ENCODE data around the gene UBXN7.
"Not testable (repeated sequence)": the region's sequence is repeated elsewhere in the genome, so short reads cannot be mapped to it uniquely, and the experiment has no call there.

Gene UBXN7

DNA sequence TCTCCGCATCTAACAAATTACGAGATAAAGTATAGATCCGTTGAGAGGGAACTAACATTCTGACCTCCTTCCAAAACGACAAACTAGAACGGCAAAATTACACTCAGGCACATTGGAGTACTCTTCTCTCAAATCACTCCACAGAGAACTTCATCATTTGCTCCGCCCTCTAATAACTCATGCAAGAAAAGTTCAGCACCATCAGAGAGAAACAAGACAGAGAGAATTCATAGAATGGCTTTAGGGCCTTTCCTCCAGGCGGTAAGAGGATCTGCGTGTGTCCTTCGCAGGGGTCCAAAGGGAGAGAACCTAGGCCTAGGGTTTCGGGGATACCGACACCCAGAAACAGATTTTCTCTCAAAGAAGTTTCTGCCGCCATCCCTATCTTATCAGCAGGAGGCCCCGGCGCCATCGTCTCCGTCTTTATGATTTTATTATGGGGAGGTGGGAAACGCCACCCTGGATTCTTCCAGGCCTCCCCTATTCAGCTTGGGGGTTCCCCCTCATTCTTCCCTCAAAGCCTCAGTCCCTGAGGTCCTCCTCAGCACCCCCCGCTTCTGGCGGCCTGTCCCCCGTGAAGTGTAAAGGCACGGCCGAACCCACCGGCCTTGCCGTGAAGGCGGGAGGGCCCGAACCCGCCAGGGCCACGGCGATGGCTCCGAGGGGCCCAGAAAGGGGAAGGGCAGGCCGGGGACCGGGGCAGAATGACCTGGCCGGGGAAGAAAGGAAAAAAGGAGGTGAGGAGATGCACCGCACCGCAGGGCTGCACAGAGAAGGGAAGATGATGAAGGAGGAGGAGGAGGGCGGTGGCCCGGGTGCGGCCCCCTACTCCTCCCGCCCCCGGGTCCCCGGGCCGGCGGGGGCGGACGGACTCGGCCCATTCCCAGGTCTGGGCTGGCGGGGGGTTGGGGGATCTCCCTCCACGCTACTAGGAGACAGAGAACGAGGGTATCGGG lies 768 bp downstream of the UBXN7 start:
- Histone ChIP-seq H3K4me3 (ENCODE audit: insufficient read length, low read depth) (peak overlapping the region; percentile 97), H3K4me1 (ENCODE audit: insufficient read depth, insufficient read length) (peaks cover 5% of the 10 kb centered on the region), H3K9me3 (ENCODE audit: insufficient read depth, low read length) (no peaks in the 10 kb centered on the region), H3K36me3 (ENCODE audit: insufficient read depth, insufficient read length, low read length) (peaks cover 17% of the 10 kb centered on the region), H3K9ac (ENCODE audit: insufficient read length, low read depth) (peak overlapping the region; percentile 95), H3K27me3 (ENCODE audit: insufficient read depth, insufficient read length) (no peaks in the 10 kb centered on the region)
- TF ChIP-seq SUZ12 (IDR thresholded peaks at IDR 0.05; ENCODE audit: extremely low read depth, insufficient read depth, insufficient read length) (no peak), ZNF274 (IDR thresholded peaks at IDR 0.05; ENCODE audit: low read depth, low read length) (no peak), YY1 (IDR thresholded peaks at IDR 0.05; ENCODE audit: insufficient read depth, insufficient read length) (no peak)
- DNase-seq (ENCODE audit: low read depth, low spot score), result no peak

DNA sequence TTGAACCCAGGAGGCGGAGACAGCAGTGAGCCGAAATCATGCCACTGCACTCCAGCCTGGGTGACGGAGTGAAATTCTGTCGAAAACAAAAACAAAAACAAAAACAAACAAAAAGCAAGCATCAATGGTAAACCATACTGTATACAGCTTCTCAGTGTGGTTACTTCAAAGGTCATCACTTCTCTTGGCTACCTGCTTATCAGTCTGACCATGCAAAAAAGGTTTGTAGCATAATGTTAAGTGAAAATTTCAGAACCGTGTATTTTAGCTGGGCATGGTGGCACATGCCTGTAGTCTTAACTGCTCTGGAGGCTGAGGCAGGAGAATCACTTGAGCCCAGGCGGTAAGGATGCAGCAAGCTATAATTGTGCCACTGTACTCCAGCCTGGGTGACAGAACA lies 4.2 kb downstream of the UBXN7 start:
- Histone ChIP-seq H3K9me3 (ENCODE audit: insufficient read depth, low read length) (no peaks in the 10 kb centered on the region), H3K4me1 (ENCODE audit: insufficient read depth, insufficient read length) (peaks cover 2% of the 10 kb centered on the region), H3K4me3 (ENCODE audit: insufficient read length, low read depth) (no peak overlapping the region), H3K27me3 (ENCODE audit: insufficient read depth, insufficient read length) (no peaks in the 10 kb centered on the region), H3K9ac (ENCODE audit: insufficient read length, low read depth) (peak overlapping the region; percentile 38), H3K36me3 (ENCODE audit: insufficient read depth, insufficient read length, low read length) (peaks cover 25% of the 10 kb centered on the region)
- no peak for TF ChIP-seq YY1 (IDR thresholded peaks at IDR 0.05; ENCODE audit: insufficient read depth, insufficient read length)
- TF ChIP-seq ZNF274 (IDR thresholded peaks at IDR 0.05; ENCODE audit: low read depth, low read length), result no peak
- TF ChIP-seq SUZ12 (IDR thresholded peaks at IDR 0.05; ENCODE audit: extremely low read depth, insufficient read depth, insufficient read length), result no peak
- DNase-seq (ENCODE audit: low read depth, low spot score), result no peak

DNA sequence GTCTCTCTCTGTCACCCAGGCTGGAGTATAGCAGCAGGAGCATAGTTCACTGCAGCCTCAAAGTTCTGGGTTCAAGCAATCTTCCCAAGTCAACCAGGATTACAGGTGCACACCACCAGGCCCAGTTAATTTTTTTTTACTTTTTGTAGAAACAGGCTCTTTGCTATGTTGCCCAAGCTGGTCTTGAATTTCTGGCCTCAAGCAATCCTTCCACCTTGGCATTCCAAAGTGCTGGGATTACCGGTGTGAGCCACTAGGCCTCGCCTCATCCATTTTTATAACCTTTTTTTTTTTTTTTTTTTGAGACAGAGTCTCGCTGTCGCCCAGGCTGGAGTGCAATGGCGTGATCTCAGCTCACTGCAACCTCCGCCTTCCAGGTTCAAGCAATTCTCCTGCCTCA lies 7.8 kb downstream of the UBXN7 start:
- H3K4me1 ChIP-seq (ENCODE audit: insufficient read depth, insufficient read length); H3K4me3 ChIP-seq (ENCODE audit: insufficient read length, low read depth); H3K9ac ChIP-seq (ENCODE audit: insufficient read length, low read depth); DNase-seq (ENCODE audit: low read depth, low spot score); H3K9me3 ChIP-seq (ENCODE audit: insufficient read depth, low read length); H3K27me3 ChIP-seq (ENCODE audit: insufficient read depth, insufficient read length): not testable (repeated sequence)
- peaks cover 25% of the 10 kb centered on the region for H3K36me3 ChIP-seq (ENCODE audit: insufficient read depth, insufficient read length, low read length)

DNA sequence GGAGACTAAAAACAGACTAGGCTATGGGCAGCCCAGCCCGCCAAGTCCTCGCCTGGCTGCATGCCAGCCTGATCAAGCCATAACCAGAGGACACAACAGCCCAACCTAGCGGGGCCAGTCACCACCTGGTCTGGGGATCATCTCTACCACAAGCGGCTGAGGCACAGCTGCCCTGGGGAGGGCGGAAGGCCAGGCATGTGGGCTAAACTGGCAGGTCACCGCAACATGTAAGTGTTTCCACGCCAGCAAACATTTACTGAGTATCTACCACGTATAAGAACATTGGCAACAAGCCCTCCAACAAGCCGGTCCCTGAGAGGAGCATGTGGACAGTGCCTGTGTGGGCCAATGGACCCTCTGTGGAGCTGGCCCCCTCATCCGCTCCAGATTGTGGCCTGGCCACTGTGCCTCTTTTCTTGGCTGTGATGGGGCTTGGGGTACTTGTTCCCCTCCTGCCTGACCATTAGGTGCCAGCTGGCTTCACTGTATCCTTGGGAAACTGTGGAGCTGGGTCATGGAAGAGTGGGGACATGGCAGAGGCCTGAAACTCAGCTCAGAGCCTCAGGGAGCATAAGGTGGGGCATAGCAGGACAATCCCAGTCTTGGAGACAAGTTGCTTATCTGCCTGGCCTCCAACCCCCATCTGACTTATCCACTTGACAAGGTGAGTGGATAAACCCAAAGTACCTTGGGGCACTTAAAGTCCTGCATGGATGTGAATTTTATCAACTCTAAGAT lies 9.0 kb downstream of the UBXN7 start:
- no peaks in the 10 kb centered on the region for H3K9me3 ChIP-seq (ENCODE audit: insufficient read depth, low read length)
- no peaks in the 10 kb centered on the region for H3K27me3 ChIP-seq (ENCODE audit: insufficient read depth, insufficient read length)
- TF ChIP-seq ZNF274 (IDR thresholded peaks at IDR 0.05; ENCODE audit: low read depth, low read length) (no peak), YY1 (IDR thresholded peaks at IDR 0.05; ENCODE audit: insufficient read depth, insufficient read length) (no peak), SUZ12 (IDR thresholded peaks at IDR 0.05; ENCODE audit: extremely low read depth, insufficient read depth, insufficient read length) (no peak)
- no peak for DNase-seq (ENCODE audit: low read depth, low spot score)
- H3K9ac ChIP-seq (ENCODE audit: insufficient read length, low read depth), result no peak overlapping the region
- no peak overlapping the region for H3K4me3 ChIP-seq (ENCODE audit: insufficient read length, low read depth)
- peaks cover 22% of the 10 kb centered on the region for H3K36me3 ChIP-seq (ENCODE audit: insufficient read depth, insufficient read length, low read length)
- no peaks in the 10 kb centered on the region for H3K4me1 ChIP-seq (ENCODE audit: insufficient read depth, insufficient read length)

DNA sequence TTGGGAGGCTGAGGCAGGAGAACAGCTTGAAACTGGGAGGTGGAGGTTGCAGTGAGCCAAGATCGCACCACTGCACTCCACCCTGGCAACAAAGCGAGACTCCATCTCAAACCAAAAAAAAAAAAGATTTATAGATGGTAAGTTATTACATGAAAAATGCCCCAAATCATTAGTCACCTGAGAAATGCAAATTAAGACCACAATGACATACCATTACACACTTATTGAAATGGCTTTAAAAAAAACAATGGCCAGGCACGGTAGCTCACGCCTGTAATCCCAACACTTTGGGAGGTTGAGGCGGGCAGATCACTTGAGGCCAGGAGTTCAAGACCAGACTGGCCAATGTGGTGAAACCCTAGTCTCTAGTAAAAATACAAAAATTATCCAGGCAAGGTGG lies 10.6 kb downstream of the UBXN7 start:
- H3K36me3 ChIP-seq (ENCODE audit: insufficient read depth, insufficient read length, low read length); H3K27me3 ChIP-seq (ENCODE audit: insufficient read depth, insufficient read length); H3K9me3 ChIP-seq (ENCODE audit: insufficient read depth, low read length); H3K4me1 ChIP-seq (ENCODE audit: insufficient read depth, insufficient read length); H3K9ac ChIP-seq (ENCODE audit: insufficient read length, low read depth); DNase-seq (ENCODE audit: low read depth, low spot score); H3K4me3 ChIP-seq (ENCODE audit: insufficient read length, low read depth): not testable (repeated sequence)

DNA sequence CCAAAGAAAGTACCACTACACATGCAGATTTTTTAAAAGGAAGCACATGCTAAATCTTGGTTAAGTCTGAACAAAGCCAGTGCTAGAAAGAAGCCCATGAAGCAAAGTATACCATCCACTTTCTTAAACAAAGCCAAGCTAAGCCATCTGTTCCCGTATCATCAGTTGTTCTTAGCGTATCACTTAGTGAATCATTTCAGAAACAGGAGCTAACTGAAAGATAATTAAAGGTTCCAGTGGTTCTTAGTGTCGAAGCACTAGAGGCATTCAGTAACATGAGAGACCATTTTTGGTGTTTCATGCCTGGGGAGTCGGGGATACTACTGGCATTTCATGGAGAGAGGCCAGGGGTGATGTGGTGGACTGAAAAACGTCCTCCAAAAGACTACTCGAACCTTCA lies 12.8 kb downstream of the UBXN7 start:
- no peak for DNase-seq (ENCODE audit: low read depth, low spot score)
- TF ChIP-seq YY1 (IDR thresholded peaks at IDR 0.05; ENCODE audit: insufficient read depth, insufficient read length), result no peak
- TF ChIP-seq SUZ12 (IDR thresholded peaks at IDR 0.05; ENCODE audit: extremely low read depth, insufficient read depth, insufficient read length), result no peak
- no peak for TF ChIP-seq ZNF274 (IDR thresholded peaks at IDR 0.05; ENCODE audit: low read depth, low read length)
- H3K36me3 ChIP-seq (ENCODE audit: insufficient read depth, insufficient read length, low read length), result peaks cover 2% of the 10 kb centered on the region

DNA sequence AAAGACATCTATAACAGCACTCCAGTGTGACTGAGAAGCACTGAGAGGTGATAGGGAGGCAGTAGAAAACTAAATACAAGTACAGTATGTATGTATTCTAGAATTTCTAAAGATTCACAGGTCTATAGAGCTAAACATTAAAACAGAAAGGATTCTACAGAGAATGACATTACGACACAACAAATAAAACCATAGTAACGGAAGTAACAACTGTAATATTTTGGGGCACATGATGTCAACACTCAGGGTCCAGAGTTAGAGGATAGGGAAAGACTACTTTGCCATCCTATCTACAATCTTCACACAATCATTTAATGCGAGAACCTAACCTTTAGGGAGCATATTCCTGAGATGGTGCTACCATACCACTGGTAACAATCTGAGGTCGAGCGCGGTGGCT lies 13.6 kb downstream of the UBXN7 start:
- no peak overlapping the region for H3K4me3 ChIP-seq (ENCODE audit: insufficient read length, low read depth)
- H3K27me3 ChIP-seq (ENCODE audit: insufficient read depth, insufficient read length), result no peaks in the 10 kb centered on the region
- H3K36me3 ChIP-seq (ENCODE audit: insufficient read depth, insufficient read length, low read length), result no peaks in the 10 kb centered on the region
- no peak overlapping the region for H3K9ac ChIP-seq (ENCODE audit: insufficient read length, low read depth)
- no peaks in the 10 kb centered on the region for H3K9me3 ChIP-seq (ENCODE audit: insufficient read depth, low read length)
- DNase-seq (ENCODE audit: low read depth, low spot score), result no peak
- TF ChIP-seq ZNF274 (IDR thresholded peaks at IDR 0.05; ENCODE audit: low read depth, low read length) (no peak), SUZ12 (IDR thresholded peaks at IDR 0.05; ENCODE audit: extremely low read depth, insufficient read depth, insufficient read length) (no peak), YY1 (IDR thresholded peaks at IDR 0.05; ENCODE audit: insufficient read depth, insufficient read length) (no peak)
- no peaks in the 10 kb centered on the region for H3K4me1 ChIP-seq (ENCODE audit: insufficient read depth, insufficient read length)

More for the DNA sequence above, 12.8 kb downstream of the UBXN7 start:
- Histone ChIP-seq H3K4me1 (ENCODE audit: insufficient read depth, insufficient read length) (no peaks in the 10 kb centered on the region), H3K27me3 (ENCODE audit: insufficient read depth, insufficient read length) (no peaks in the 10 kb centered on the region), H3K9me3 (ENCODE audit: insufficient read depth, low read length) (no peaks in the 10 kb centered on the region), H3K9ac (ENCODE audit: insufficient read length, low read depth) (no peak overlapping the region), H3K4me3 (ENCODE audit: insufficient read length, low read depth) (no peak overlapping the region)

All from NT2/D1 (cell line).